HG03442 (cell line): ENCODE results near the gene NUP107.

Experiments
- ATAC-seq: cut with Tn5 transposase; IDR thresholded peaks from one replicate; pipeline ENCODE4 v1.9.1; 2021; ENCODE audit warnings: mild to moderate bottlenecking, moderate library complexity; ENCODE audit not compliant: unreplicated experiment

NUP107 gene

DNA sequence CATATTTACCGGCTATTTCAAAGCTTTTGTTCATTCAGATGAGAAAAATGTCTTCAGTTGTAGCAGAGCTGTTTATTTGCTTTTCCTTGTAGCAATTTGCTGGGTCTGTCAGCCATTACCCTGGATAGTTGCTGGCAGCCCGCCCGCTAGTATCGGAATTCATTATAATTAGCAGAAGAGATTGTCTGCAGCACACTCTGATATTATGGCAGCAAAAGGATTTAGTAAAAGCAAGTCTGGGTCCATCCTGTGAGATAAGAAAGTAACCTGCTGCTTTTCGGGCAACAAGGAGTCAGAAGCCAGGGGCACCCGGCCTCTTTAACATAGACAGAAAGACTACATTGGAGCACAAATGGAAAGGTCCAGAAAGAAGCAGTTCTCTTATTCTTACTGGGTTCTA lies 53.1 kb downstream of the NUP107 start:
- ATAC-seq = no peak

- no peak for ATAC-seq
Measured at GRCh38 chr12:68743356-68743755, 56.6 kb downstream of the NUP107 start.

- no peak for ATAC-seq
Measured at GRCh38 chr12:68745376-68745903, 58.7 kb downstream of the NUP107 start.

DNA sequence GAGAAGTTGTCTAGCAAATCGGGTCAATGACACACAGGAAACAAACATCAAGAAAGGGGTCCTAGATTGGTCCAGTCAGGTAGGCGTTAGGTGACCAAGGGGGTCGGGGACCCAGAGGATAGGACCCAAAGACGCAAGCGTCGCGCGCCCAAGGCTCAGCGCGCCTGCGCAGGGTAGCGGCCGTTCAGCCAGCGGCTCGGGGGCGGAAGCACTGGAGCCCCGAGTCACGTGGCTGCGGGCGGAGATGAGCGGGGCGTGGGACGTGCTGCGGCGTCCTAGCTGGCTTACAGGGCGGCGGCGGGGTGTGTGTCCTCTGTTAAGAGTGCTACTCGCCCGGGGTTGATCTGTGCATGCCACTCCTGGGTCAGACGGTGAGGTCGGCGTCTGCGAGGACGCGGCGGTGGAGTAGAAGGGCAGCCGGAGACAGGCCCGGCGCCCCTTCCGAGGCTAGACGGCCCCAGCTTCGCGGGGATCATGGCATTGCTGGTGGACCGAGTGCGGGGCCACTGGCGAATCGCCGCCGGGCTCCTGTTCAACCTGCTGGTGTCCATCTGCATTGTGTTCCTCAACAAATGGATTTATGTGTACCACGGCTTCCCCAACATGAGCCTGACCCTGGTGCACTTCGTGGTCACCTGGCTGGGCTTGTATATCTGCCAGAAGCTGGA lies 59.3 kb downstream of the NUP107 start, which contains the start of gene SLC35E3:
SLC35E3 (plus strand) TSS at position 273 of the 668 bp plus-strand sequence; CDS start at position 475, 202 bp downstream.
- ATAC-seq = peak; percentile 94

DNA sequence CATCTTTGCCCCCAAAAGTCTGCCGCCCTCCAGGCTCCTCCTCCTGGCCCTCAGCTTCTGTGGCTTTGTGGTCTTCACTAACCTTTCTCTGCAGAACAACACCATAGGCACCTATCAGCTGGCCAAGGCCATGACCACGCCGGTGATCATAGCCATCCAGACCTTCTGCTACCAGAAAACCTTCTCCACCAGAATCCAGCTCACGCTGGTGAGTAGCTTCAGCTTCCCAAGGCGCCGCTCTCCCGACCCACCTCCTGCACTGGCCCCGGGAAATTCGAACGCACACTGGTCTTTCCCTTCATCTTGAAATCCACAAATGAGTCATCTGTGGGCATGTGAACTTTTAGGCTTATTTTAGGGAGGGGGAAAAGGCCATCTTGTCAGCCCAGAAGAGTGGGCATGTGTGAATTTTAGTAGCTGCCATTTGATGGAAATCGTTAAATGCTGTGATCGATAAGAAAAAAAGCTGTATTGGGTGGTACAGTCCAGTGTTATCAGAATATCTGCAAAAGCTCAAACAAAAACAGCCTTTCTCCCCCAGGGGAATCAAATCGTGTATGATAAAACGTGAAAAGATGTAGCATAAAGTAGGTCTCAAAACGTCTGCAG lies 59.9 kb downstream of the NUP107 start:
- peak; percentile 24 for ATAC-seq

DNA sequence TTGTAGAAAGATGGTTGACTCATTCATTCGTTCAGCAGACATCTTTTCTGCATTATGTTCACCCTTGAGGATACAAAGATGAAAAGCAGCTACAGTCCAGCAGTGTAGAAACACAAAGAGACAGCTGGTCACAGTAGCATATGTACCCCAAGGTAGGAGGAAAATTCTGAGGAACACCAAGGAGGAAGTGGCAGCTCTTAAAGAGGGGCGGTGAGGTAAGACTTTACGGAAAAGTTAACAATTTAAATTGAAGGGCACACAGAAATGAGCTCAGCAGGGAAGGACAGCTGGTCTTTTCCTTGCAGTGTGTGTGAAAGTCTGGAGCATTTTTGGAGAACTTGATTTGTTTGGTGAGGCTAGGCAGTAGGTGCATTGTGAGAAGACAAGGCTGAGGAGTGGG lies 62.7 kb downstream of the NUP107 start:
- ATAC-seq = no peak

DNA sequence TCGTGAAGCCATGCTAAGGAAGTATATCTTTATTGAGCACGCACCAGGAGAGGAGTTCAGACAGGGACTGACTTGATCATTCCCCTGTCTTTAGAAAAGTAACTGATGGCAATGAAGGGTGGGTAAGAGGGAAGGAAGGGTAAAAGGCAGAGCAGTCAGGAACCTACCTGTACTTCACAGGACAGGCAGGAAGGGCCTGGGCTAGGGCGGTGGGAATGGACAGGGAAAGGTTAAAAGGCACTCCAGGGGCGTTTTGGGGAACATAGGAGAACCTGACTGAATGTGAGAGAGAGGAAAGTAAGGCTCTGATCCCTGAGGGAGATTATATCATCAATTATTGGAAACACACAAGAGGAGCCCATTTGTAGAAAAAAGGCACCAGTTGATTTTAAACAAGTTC lies 63.1 kb downstream of the NUP107 start:
- no peak for ATAC-seq

DNA sequence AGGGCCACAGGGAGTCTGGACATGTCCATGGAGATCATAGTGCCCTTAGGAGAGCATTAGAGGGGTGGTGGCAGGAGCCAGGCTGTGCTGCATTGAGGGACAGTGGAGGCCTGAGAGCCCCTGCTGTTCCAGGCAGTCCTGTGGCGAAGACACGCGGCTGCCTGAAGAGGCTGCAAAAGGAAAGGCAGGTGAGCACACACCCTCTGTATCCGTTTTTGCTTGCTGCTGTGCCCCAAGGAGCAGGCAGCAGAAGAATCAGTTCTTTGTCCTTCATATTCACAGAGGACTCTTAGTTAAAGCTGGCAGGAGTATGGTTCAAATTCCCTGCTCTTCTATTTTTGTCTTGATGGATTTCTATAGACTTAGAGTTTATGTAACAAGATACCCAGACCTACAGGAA lies 63.7 kb downstream of the NUP107 start:
- no peak for ATAC-seq

- no peak for ATAC-seq
Measured at GRCh38 chr12:68755536-68756243, 68.9 kb downstream of the NUP107 start.

- no peak for ATAC-seq
Measured at GRCh38 chr12:68759852-68760251, 73.1 kb downstream of the NUP107 start.

DNA sequence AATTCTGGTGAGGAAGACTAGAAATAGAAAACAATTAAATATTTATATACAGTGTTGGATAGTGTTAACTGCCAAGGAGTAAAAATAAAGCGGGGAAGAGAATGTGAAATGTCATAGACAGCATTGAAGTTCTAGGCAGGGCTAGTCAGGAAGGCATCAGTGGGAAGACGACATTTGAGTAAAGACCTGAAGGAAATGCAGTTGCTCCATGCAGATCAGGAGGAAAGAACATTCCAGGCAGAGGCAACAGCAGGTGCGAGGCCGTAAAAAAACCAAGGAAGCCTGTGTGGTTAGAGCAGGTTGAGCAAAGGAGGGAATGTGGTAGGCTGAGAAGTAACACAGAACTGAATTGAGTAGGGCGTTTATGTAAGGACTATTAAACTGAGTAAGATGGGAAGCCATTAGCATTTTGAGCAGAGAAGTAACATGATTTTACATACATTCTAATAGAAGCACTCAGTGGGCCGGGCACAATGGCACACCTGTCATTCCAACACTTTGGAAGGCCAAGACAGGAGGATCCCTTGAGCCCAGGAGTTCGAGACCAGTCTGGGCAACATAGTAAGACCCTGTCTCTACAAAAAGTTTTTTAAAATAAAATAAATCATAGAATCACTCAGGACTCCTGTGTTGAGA lies 74.1 kb downstream of the NUP107 start:
- no peak for ATAC-seq

- ATAC-seq = no peak
Measured at GRCh38 chr12:68761442-68761812, 74.6 kb downstream of the NUP107 start.

DNA sequence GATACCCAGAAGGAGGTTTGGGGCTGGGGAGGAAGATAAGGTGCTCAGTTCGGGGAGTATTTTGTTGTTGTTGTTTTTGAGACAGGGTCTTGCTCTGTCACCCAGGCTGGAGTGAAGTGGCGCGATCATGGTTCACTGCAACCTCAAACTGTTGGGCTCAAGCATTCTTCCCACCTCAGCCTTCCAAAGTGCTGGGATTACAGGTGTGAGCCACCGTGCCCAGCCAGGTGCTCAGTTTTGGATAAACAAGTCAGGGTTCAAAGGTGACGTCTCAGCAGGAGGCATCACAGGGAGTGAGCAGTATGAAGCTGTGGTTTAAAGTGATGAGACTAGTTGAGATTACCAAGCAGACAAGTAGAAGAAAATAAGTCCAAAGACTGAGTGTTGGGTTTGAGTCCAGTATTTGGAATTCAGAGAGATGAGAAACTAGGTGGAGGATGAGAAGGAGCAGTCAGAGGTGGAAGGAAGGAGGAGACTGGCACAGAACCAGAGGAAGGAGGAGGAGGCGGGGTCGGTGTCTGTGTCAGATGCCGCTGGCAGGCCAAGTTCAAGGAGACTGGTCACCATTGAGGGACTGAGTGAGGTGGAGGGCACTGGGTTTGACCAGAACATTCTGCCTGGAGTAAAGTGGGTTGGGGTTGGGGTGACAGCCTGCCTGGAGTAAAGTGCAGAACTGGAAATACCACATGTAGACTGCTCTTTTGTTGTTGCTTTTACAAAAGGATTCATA lies 75.3 kb downstream of the NUP107 start:
- no peak for ATAC-seq

GRCh38 chr12:68762691-68763090 lies 75.9 kb downstream of the NUP107 start:
- ATAC-seq = no peak

DNA sequence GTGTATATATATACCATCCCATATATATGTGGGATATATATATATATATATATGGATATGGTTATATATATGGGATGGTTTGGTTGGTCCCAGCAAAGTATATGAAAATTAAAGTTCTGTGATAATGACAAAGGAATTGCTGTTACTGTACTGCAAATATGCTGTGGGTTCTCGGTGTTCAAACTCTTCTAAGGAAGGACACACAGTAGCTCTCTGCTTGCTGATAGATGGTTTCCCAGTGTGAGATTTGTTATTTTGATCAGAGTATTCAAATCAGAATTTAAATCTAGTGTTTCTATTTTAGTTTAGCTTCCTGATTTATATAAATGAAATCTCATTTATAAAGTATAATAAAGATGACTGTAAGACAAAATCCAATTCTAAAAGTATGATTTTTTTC lies 78.9 kb downstream of the NUP107 start:
- no peak for ATAC-seq

- no peak for ATAC-seq
Measured at GRCh38 chr12:68766646-68767045, 79.9 kb downstream of the NUP107 start.

GRCh38 chr12:68767191-68767590 lies 80.4 kb downstream of the NUP107 start:
- ATAC-seq = no peak

DNA sequence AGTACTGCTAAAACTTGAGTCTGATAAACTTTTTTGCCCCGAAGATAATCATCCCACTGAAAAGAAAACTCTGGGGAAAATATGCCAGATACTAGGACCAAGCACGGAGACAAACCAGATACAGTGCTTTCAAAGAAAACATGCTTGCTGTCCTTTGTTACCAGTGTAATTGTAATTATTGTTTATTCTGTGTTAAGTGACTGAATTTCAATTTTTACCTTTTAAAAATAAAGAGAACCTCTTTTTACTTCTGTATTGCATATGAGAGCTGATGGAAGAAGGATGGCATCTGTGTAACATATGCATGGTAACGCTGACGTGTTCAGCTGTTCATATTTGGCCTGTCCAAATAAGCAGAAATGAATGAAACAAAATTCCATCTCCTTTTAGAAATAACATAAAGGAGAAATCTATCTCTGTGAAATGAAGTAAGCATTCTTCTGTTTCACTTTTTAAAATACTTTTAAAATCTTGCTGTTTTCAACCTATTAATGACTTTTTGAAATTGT lies 81.7 kb downstream of the NUP107 start:
- ATAC-seq = no peak

DNA sequence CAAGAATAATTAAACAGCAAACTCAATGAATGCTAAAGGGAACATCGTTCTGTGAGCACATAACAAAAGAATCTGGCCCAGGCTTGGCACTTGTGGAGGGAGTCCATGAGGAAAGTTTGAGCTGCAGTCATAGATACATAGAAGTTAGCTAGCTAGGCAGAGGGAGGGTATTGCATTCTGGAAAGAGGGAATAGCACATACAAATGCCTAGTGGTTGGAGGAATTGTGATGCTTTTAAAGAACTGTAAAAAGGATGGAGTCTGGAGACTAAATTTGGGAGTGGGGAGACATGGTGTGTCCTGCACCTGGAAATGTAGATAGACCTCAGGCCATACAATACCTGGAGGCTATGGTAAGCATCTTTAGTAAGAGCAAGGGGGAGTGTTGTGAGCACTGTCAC lies 83.2 kb downstream of the NUP107 start:
- ATAC-seq = no peak

DNA sequence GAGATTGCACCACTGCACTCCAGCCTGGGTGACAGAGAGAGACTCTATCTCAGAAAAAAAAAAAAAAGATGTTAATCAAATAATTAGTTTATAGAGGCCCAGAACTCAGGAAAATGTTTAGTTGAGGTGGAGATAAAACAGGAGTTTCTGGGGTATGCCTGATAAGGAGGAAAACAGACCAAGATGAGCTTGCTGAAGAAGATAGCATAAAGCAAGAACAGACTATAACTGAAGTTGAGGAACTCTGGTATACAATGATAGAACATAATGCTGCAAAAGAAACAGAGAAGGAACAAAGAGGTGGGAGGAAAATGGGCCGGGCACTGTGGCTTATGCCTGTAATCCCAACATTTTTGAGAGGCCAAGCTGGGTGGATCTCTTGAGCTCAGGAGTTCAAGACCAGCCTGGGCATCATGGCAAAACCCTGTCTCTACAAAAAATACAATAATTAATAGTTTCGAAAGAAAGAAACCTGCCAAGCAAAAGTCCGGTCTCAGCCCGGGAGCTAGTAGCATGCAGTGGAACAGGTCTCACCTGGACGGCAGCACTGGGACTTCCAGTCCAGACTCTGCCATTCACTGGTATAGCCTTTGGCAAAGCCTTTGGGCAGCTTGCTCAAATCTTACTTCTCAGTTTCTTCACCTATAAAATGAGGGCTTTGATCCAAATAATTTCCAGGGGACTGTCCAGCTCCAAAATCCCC lies 84.6 kb downstream of the NUP107 start:
- ATAC-seq = no peak
